Pancreas (tissue), 10 donors: ENCODE data around the gene PRR14L. TPM values are rescaled to one million over a fixed set of nuclear protein-coding genes. Genes with fewer than 3 reads are reported as not detected.

Experiments used
- ATAC-seq, 4 donors: fragments of 200-7000 bp; cut with Tn5 transposase; one replicate each; pipeline versions ENCODE4 v1.8.0 to v1.9.1; 2020; ENCODE audit warnings: mild to moderate bottlenecking in 4 of 4, moderate library complexity in 4 of 4
- DNase-seq, 6 donors: peaks; one replicate each; pipeline ENCODE4 v3.0.0-alpha.2; 2020
- FAIRE-seq: peaks from 2 replicates; lab custom pipeline; 2012; peaks lifted over from hg19 to GRCh38; lab: Jason Lieb, UNC
- H3K27ac ChIP-seq, 4 donors: fragments of 200-600 bp; sonication (generic); 1 replicate in 3 of 4; 2 replicates in 1 of 4; pipeline versions ENCODE4 v1.5.0 to v1.8.0; 2020
- H3K27me3 ChIP-seq, 4 donors: fragments of 200-600 bp; one replicate each; pipeline ENCODE4 v1.8.0; 2021
- H3K36me3 ChIP-seq, 3 donors: fragments of 200-600 bp; sonication (generic) in 1 of 3; one replicate each; pipeline versions ENCODE4 v1.5.0 to v1.8.0; 2020 to 2021
- H3K4me1 ChIP-seq, 3 donors: fragments of 200-600 bp; one replicate each; pipeline ENCODE4 v1.8.0; 2021
- H3K4me3 ChIP-seq, 4 donors: fragments of 200-600 bp; sonication (generic) in 2 of 4; one replicate each; pipeline versions ENCODE4 v1.5.0 to v1.8.0; 2020 to 2021
- H3K9me3 ChIP-seq, 4 donors: fragments of 200-600 bp; one replicate each; pipeline ENCODE4 v1.8.0; 2021
- CTCF ChIP-seq, 4 donors: fragments of 200-600 bp; sonication (generic) in 3 of 4; IDR thresholded peaks; one replicate each; pipeline versions ENCODE4 v1.5.0 to v1.8.0; 2021; ENCODE audit warnings: antibody characterized with exemption in 4 of 4
- WGBS, 2 donors: extraction: QIAGEN DNeasy Blood & Tissue Kit; methylation state at CpG; one replicate each; pipeline ENCODE4 v1.1.7; 2013; 5-methylcytosine and 5-hydroxymethylcytosine counted together
- intact Hi-C, 3 donors: fragments of 100-400 bp; cut with DNase I; formaldehyde crosslinking; loops; one replicate each; pipeline versions ENCODE4 v1.11.1 to v1.14.2; 2022
- polyA plus RNA-seq, 2 donors: library from polyadenylated mRNA; stranded (reverse); fragments of 200-250 nt; gene quantifications; one replicate each; pipeline ENCODE4 v1.2.3, GENCODE V29; 2013
- total RNA-seq, 6 donors: library from RNA; stranded (reverse); fragmentation: NEBNext Ultra II Directional in 4 of 6; extraction: Animal tissue kit (Norgen Biotek cat#: 25700) in 4 of 6; gene quantifications; one replicate each; pipeline versions ENCODE4 v1.2.1 to v1.2.4, GENCODE V29; 2021 to 2023
- donor health status: healthy with polysubstance abuse.
- donor health status: DM: no; HTN: no; CAD: no; lungs with moderate emphysema.
- donor health status: DM: no; HTN: no; CAD: no.
- donor health status: control.
- donor health status: control.
- donor health status: Bipolar disorder and iron deficiency.
- donor health status: DM: yes; HTN: yes; CAD: no.
- donor health status: DM: no; HTN: no; CAD: no.
- donor health status: DM: no; HTN: no; CAD: no.
- donor health status: DM: yes; HTN: yes; CAD: no.

Gene PRR14L
- total and polyA plus RNA-seq, 8 donors: 5.3 to 32.8 (median 17.6) TPM

- Histone ChIP-seq H3K4me3 (peak overlapping the region in 2 of 4 donors; percentile 83 to 99), H3K9me3 (no peaks in the 10 kb centered on the region), H3K27ac (peak overlapping the region in 3 of 4 donors; percentile 78 to 88 (median 80)), H3K4me1 (peaks cover 9 to 28% (median 14%) of the 10 kb centered on the region in 3 donors), H3K27me3 (no peaks in the 10 kb centered on the region), H3K36me3 (no peaks in the 10 kb centered on the region)
- WGBS, 2 donors: 63 to 66% methylated on average over 16 of the region's 16 CpGs
- FAIRE-seq (no peak), ATAC-seq (no peak), DNase-seq (no peak)
- intact Hi-C loops: no loop called here
- TF ChIP-seq CTCF (IDR thresholded peaks at IDR 0.05): no peak
These were observed 693 bp upstream of the PRR14L start for GRCh38 chr22:31750365-31751284.

- Histone ChIP-seq H3K27me3 (no peaks in the 10 kb centered on the region), H3K4me1 (peaks cover 6 to 17% (median 10%) of the 10 kb centered on the region in 3 donors), H3K4me3 (peak overlapping the region in 1 of 4 donors; percentile 83), H3K36me3 (no peaks in the 10 kb centered on the region), H3K27ac (no peak overlapping the region), H3K9me3 (no peaks in the 10 kb centered on the region)
- no peak for DNase-seq
- WGBS, 2 donors: 20 to 35% methylated on average over 2 of the region's 2 CpGs
- intact Hi-C loops: no loop called here
- TF ChIP-seq CTCF (IDR thresholded peaks at IDR 0.05): no peak
- ATAC-seq: no peak
- no peak for FAIRE-seq
These were observed 1.4 kb downstream of the PRR14L start for GRCh38 chr22:31748490-31748889.

- 56 to 62% methylated on average over 4 of the region's 4 CpGs for WGBS, 2 donors
- no peaks in the 10 kb centered on the region for H3K36me3 ChIP-seq
- no peak overlapping the region for H3K27ac ChIP-seq
- no peak for DNase-seq
- TF ChIP-seq CTCF (IDR thresholded peaks at IDR 0.05): no peak
- intact Hi-C loops: no loop called here
- H3K4me3 ChIP-seq: no peak overlapping the region
- no peaks in the 10 kb centered on the region for H3K27me3 ChIP-seq
- FAIRE-seq: no peak
- no peak for ATAC-seq
- H3K9me3 ChIP-seq: no peaks in the 10 kb centered on the region
- H3K4me1 ChIP-seq: peaks cover 6 to 17% (median 10%) of the 10 kb centered on the region in 3 donors
These were observed 2.5 kb downstream of the PRR14L start for GRCh38 chr22:31747441-31747840.

- intact Hi-C loops: no loop called here
- no peaks in the 10 kb centered on the region for H3K9me3 ChIP-seq
- H3K27ac ChIP-seq: no peak overlapping the region
- peaks cover 6 to 27% (median 13%) of the 10 kb centered on the region in 3 donors for H3K4me1 ChIP-seq
- WGBS, 2 donors: 96% methylated on average over 7 of the region's 7 CpGs
- DNase-seq (no peak), ATAC-seq (no peak), FAIRE-seq (no peak)
- TF ChIP-seq CTCF (IDR thresholded peaks at IDR 0.05): no peak
- no peaks in the 10 kb centered on the region for H3K27me3 ChIP-seq
- H3K36me3 ChIP-seq: no peaks in the 10 kb centered on the region
- H3K4me3 ChIP-seq: no peak overlapping the region
These were observed 6.1 kb downstream of the PRR14L start for GRCh38 chr22:31743871-31744270.

GRCh38 chr22:31742682-31743081 is 7.2 kb downstream of the PRR14L start:
- no peaks in the 10 kb centered on the region for H3K36me3 ChIP-seq

More at GRCh38 chr22:31742682-31743081, 7.2 kb downstream of the PRR14L start:
- no peak overlapping the region for H3K27ac ChIP-seq
- TF ChIP-seq CTCF (IDR thresholded peaks at IDR 0.05): no peak
- DNase-seq (no peak), FAIRE-seq (no peak), ATAC-seq (no peak)
- intact Hi-C loops: no loop called here
- 92 to 99% methylated on average over 2 of the region's 2 CpGs for WGBS, 2 donors
- no peak overlapping the region for H3K4me3 ChIP-seq
- H3K27me3 ChIP-seq: no peaks in the 10 kb centered on the region
- peaks cover 0 to 21% (median 5%) of the 10 kb centered on the region in 3 donors for H3K4me1 ChIP-seq
- H3K9me3 ChIP-seq: no peaks in the 10 kb centered on the region
